HepG2 (cell line): ENCODE results near the gene ARHGAP35. TPM values are rescaled to one million over a fixed set of nuclear protein-coding genes. Genes with fewer than 3 reads are reported as not detected.

Experiments
- ATF2 ChIP-seq: sonication (generic); formaldehyde crosslinking; IDR thresholded peaks from 2 replicates; pipeline ENCODE4 v1.4.0; 2020; ENCODE audit warnings: missing genetic modification reagents
- ATF7 ChIP-seq, 2 experiments: fragments of 450-650 bp in 1 of 2; sonication (generic) in 1 of 2; formaldehyde crosslinking in 1 of 2; IDR thresholded peaks; 2 replicates each; pipeline versions ENCODE4 v1.4.0 to v1.6.1; 2016 to 2020; ENCODE audit warnings: antibody characterized with exemption in 1 of 2, mild to moderate bottlenecking in 1 of 2, missing genetic modification reagents in 1 of 2
- FOSL2 ChIP-seq: sonication (generic); formaldehyde crosslinking; IDR thresholded peaks from 2 replicates; pipeline ENCODE4 v1.4.0; 2020; ENCODE audit warnings: missing genetic modification reagents
- KLF9 ChIP-seq: IDR thresholded peaks from 2 replicates; pipeline ENCODE4 v1.6.1; 2016; ENCODE audit warnings: low read depth
- MIXL1 ChIP-seq: IDR thresholded peaks from 2 replicates; pipeline ENCODE4 v1.6.1; 2016
- NFAT5 ChIP-seq: sonication (generic); formaldehyde crosslinking; IDR thresholded peaks from 2 replicates; pipeline ENCODE4 v1.4.0; 2020; ENCODE audit warnings: missing genetic modification reagents
- ONECUT2 ChIP-seq: sonication (generic); formaldehyde crosslinking; IDR thresholded peaks from 2 replicates; pipeline ENCODE4 v1.4.0; 2020; ENCODE audit warnings: missing genetic modification reagents
- POLR2AphosphoS2 ChIP-seq: IDR thresholded peaks from 2 replicates; pipeline ENCODE4 v1.6.1; 2011; ENCODE audit warnings: low read depth, low read length, improper control_type of control experiment
- POLR2G ChIP-seq: fragments of 200-400 bp; formaldehyde crosslinking; IDR thresholded peaks from 2 replicates; pipeline ENCODE4 v1.6.1; 2018; ENCODE audit warnings: mild to moderate bottlenecking, low read depth, low read length, moderate library complexity
- RARG ChIP-seq: sonication (generic); formaldehyde crosslinking; IDR thresholded peaks from 2 replicates; pipeline ENCODE4 v1.4.0; 2020; ENCODE audit warnings: low read depth, mild to moderate bottlenecking, missing genetic modification reagents
- RORA ChIP-seq: sonication (generic); formaldehyde crosslinking; IDR thresholded peaks from 2 replicates; pipeline ENCODE4 v1.5.0; 2020; ENCODE audit warnings: mild to moderate bottlenecking, missing genetic modification reagents, moderate library complexity
- SNAPC2 ChIP-seq: sonication (generic); formaldehyde crosslinking; IDR thresholded peaks from 2 replicates; pipeline ENCODE4 v1.8.1; 2022; ENCODE audit warnings: mild to moderate bottlenecking, missing genetic modification reagents
- TRIM22 ChIP-seq: fragments of 450-650 bp; IDR thresholded peaks from 2 replicates; pipeline ENCODE4 v1.6.1; 2017
- ZFP36L2 ChIP-seq: sonication (generic); formaldehyde crosslinking; IDR thresholded peaks from 2 replicates; pipeline ENCODE4 v1.4.0; 2020; ENCODE audit warnings: missing genetic modification reagents
- ZNF10 ChIP-seq: sonication (generic); formaldehyde crosslinking; IDR thresholded peaks from 2 replicates; pipeline ENCODE4 v1.4.0; 2020; ENCODE audit warnings: mild to moderate bottlenecking, low read depth, missing genetic modification reagents, borderline replicate concordance
- ZNF205 ChIP-seq: IDR thresholded peaks from 2 replicates; pipeline ENCODE4 v1.6.1; 2018; ENCODE audit warnings: missing biosample characterization, missing genetic modification reagents
- ZNF296 ChIP-seq: sonication (generic); formaldehyde crosslinking; conservative IDR thresholded peaks from 2 replicates; pipeline ENCODE4 v1.5.0; 2020; ENCODE audit warnings: mild to moderate bottlenecking, missing genetic modification reagents
- ZSCAN9 ChIP-seq: IDR thresholded peaks from 2 replicates; pipeline ENCODE4 v1.6.1; 2016; ENCODE audit warnings: borderline replicate concordance
- polyA plus RNA-seq, 8 experiments: library from polyadenylated mRNA; depleted of rRNA in 3 of 8; stranded (reverse) in 7 of 8; unstranded in 1 of 8; fragments of >200 nt; fragmentation: Illumina TruSeq in 4 of 8; extraction: Trizol in 4 of 8; gene quantifications; 2 replicates each; pipeline versions ENCODE4 v1.2.1 to v1.2.3, GENCODE V29; 2011 to 2016; ENCODE audit warnings: low read depth in 4 of 8, missing spikeins in 1 of 8, mixed read lengths in 1 of 8; ENCODE audit not compliant: insufficient read depth in 1 of 8
- total RNA-seq, 5 experiments: library from RNA; depleted of rRNA; stranded (reverse); fragments of >200 nt; fragmentation: Illumina TruSeq; extraction: Trizol; gene quantifications; 2 replicates each; pipeline ENCODE4 v1.2.3, GENCODE V29; 2016; ENCODE audit warnings: low read depth in 1 of 5
- TF ChIP-seq, protein P1 (sequence below): sonication (generic); formaldehyde crosslinking; IDR thresholded peaks from 2 replicates; pipeline ENCODE4 v1.9.0; 2022; ENCODE audit warnings: low read depth, missing genetic modification reagents
- TF ChIP-seq, protein P2 (sequence below): sonication (generic); formaldehyde crosslinking; IDR thresholded peaks from 2 replicates; pipeline ENCODE4 v1.5.1; 2020; ENCODE audit warnings: mild to moderate bottlenecking, missing genetic modification reagents, borderline replicate concordance

Gene ARHGAP35
- total and polyA plus RNA-seq, 2 of the 13 experiments (the other 11 are each of a cell fraction or from before 2014, with no cell fraction given) = 30.1 to 30.2 TPM

- TF ChIP-seq, protein P1, sequence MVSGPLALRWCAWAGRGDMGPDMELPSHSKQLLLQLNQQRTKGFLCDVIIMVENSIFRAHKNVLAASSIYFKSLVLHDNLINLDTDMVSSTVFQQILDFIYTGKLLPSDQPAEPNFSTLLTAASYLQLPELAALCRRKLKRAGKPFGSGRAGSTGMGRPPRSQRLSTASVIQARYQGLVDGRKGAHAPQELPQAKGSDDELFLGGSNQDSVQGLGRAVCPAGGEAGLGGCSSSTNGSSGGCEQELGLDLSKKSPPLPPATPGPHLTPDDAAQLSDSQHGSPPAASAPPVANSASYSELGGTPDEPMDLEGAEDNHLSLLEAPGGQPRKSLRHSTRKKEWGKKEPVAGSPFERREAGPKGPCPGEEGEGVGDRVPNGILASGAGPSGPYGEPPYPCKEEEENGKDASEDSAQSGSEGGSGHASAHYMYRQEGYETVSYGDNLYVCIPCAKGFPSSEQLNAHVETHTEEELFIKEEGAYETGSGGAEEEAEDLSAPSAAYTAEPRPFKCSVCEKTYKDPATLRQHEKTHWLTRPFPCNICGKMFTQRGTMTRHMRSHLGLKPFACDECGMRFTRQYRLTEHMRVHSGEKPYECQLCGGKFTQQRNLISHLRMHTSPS (CRISPR knock-in tag) = 0 out of 2 replicates have a peak, but pooled peaks have one; percentile 15
- TF ChIP-seq POLR2G (no peak), ZSCAN9 (CRISPR knock-in tag) (peak; percentile 80), ZNF205 (CRISPR knock-in tag) (peak; percentile 15; the same call in 1 of the 2 replicates), POLR2AphosphoS2 (no peak), ZFP36L2 (CRISPR knock-in tag) (no peak; the same call in 1 of the 2 replicates), RARG (CRISPR knock-in tag) (no peak), ONECUT2 (CRISPR knock-in tag) (no peak), SNAPC2 (CRISPR knock-in tag) (peak; percentile 88), ZNF296 (no peak), TRIM22 (no peak), KLF9 (peak; percentile 49; the same call in 1 of the 2 replicates), NFAT5 (CRISPR knock-in tag) (no peak), RORA (no peak), FOSL2 (peak; percentile 46; the same call in 1 of the 2 replicates), MIXL1 (CRISPR knock-in tag) (0 out of 2 replicates have a peak, but pooled peaks have one; percentile 39), ATF7 (IDR thresholded peaks at IDR 0.05) (no peak), ATF7 (CRISPR knock-in tag; IDR thresholded peaks at IDR 0.05) (no peak), ATF2 (no peak), ZNF10 (CRISPR knock-in tag) (no peak)
- TF ChIP-seq, protein P2, sequence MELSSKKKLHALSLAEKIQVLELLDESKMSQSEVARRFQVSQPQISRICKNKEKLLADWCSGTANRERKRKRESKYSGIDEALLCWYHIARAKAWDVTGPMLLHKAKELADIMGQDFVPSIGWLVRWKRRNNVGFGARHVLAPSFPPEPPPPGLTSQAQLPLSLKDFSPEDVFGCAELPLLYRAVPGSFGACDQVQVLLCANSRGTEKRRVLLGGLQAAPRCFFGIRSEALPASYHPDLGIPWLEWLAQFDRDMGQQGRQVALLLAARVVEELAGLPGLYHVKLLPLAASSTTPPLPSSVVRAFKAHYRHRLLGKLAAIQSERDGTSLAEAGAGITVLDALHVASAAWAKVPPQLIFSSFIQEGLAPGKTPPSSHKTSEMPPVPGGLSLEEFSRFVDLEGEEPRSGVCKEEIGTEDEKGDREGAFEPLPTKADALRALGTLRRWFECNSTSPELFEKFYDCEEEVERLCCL = no peak; the same call in 1 of the 2 replicates
Measured at GRCh38 chr19:46859637-46860124, 1.1 kb upstream of the ARHGAP35 start (continued).
